Sigmoid colon (tissue), 7 donors: ENCODE measurements around the gene PTPRB. TPM values are rescaled to one million over a fixed set of nuclear protein-coding genes. Genes with fewer than 3 reads are reported as not detected.

ENCODE experiments used
- DNase-seq: peaks from one replicate; pipeline ENCODE4 v3.0.0-alpha.2; 2019
- H3K27ac ChIP-seq, 4 donors: fragments of 200-600 bp; sonication (generic); one replicate each; pipeline ENCODE4 v1.5.1; 2016 to 2019; ENCODE audit warnings: mild to moderate bottlenecking in 1 of 4
- H3K27me3 ChIP-seq, 3 donors: fragments of 200-600 bp; sonication (generic); one replicate each; pipeline ENCODE4 v1.5.1; 2019; ENCODE audit warnings: mild to moderate bottlenecking in 1 of 3
- H3K36me3 ChIP-seq, 4 donors: fragments of 200-600 bp; sonication (generic); one replicate each; pipeline ENCODE4 v1.5.1; 2016 to 2019
- H3K4me1 ChIP-seq, 4 donors: fragments of 200-600 bp; sonication (generic); one replicate each; pipeline ENCODE4 v1.5.1; 2017 to 2019
- H3K4me3 ChIP-seq, 4 donors: fragments of 200-600 bp; sonication (generic); one replicate each; pipeline ENCODE4 v1.5.1; 2017 to 2019; ENCODE audit warnings: mild to moderate bottlenecking in 2 of 4, moderate library complexity in 1 of 4
- H3K9me3 ChIP-seq, 4 donors: fragments of 200-600 bp in 3 of 4; sonication (generic) in 3 of 4; one replicate each; pipeline versions ENCODE4 v1.5.1 to v1.6.1; 2013 to 2019
- CTCF ChIP-seq, 4 experiments: fragments of 450-650 bp in 3 of 4; fragments of 200-600 bp in 1 of 4; IDR thresholded peaks; one replicate each; pipeline ENCODE4 v1.5.1; 2016 to 2019; ENCODE audit warnings: antibody characterized with exemption in 4 of 4, mild to moderate bottlenecking in 3 of 4, moderate library complexity in 2 of 4
- EP300 ChIP-seq, 4 donors: sonication (generic); formaldehyde crosslinking; IDR thresholded peaks; one replicate each; pipeline ENCODE4 v1.6.1; 2017; ENCODE audit warnings: antibody characterized with exemption in 4 of 4
- POLR2A ChIP-seq, 2 donors: fragments of 450-650 bp; IDR thresholded peaks; one replicate each; pipeline ENCODE4 v1.6.1; 2016; ENCODE audit warnings: antibody characterized with exemption in 2 of 2, mild to moderate bottlenecking in 2 of 2, moderate library complexity in 2 of 2
- POLR2AphosphoS5 ChIP-seq, 4 donors: sonication (generic); formaldehyde crosslinking; IDR thresholded peaks; one replicate each; pipeline ENCODE4 v1.6.1; 2017; ENCODE audit warnings: antibody characterized with exemption in 4 of 4
- WGBS, 2 donors: extraction: QIAGEN DNeasy Blood & Tissue Kit; methylation state at CpG; one replicate each; pipeline ENCODE4 v1.1.7; 2013; 5-methylcytosine and 5-hydroxymethylcytosine counted together
- intact Hi-C: fragments of 100-400 bp; cut with DNase I; formaldehyde crosslinking; loops from one replicate; pipeline ENCODE4 v1.15.1; 2023
- polyA plus RNA-seq, 3 donors: library from polyadenylated mRNA; stranded (reverse); fragments of 200-250 nt; gene quantifications; one replicate each; pipeline ENCODE4 v1.2.3, GENCODE V29; 2013
- total RNA-seq, 4 donors: library from RNA; depleted of rRNA; stranded (reverse); fragments of >200 nt; gene quantifications; one replicate each; pipeline ENCODE4 v1.1.0, GENCODE V29; 2016
- donor health status: healthy with polysubstance abuse.
- donor health status: Bipolar disorder and iron deficiency.
- donor health status: healthy.

PTPRB gene
- total and polyA plus RNA-seq, 7 donors = 1.6 to 31.9 (median 15.8) TPM

- TF ChIP-seq POLR2A (IDR thresholded peaks at IDR 0.05) (no peak), EP300 (IDR thresholded peaks at IDR 0.05) (no peak), POLR2AphosphoS5 (IDR thresholded peaks at IDR 0.05) (no peak), CTCF (IDR thresholded peaks at IDR 0.05) (no peak)
- intact Hi-C loops = no loop called here
- Histone ChIP-seq H3K27ac (no peak overlapping the region), H3K4me1 (peaks cover 0 to 13% (median 6%) of the 10 kb centered on the region in 4 donors), H3K4me3 (peak overlapping the region in 2 of 4 donors; percentile 1 to 8), H3K36me3 (no peaks in the 10 kb centered on the region), H3K9me3 (no peaks in the 10 kb centered on the region), H3K27me3 (peaks cover 0 to 41% (median 9%) of the 10 kb centered on the region in 3 donors)
- no peak for DNase-seq
Measured at GRCh38 chr12:70607107-70607506, 30.1 kb downstream of the PTPRB start.

GRCh38 chr12:70605976-70606375 lies 31.3 kb downstream of the PTPRB start:
- TF ChIP-seq EP300 (IDR thresholded peaks at IDR 0.05) (no peak), POLR2AphosphoS5 (IDR thresholded peaks at IDR 0.05) (no peak), CTCF (IDR thresholded peaks at IDR 0.05) (no peak), POLR2A (IDR thresholded peaks at IDR 0.05) (no peak)
- WGBS, 2 donors = 47 to 85% methylated on average over 5 of the region's 5 CpGs
- no peaks in the 10 kb centered on the region for H3K36me3 ChIP-seq
- peaks cover 0 to 41% (median 9%) of the 10 kb centered on the region in 3 donors for H3K27me3 ChIP-seq
- no peak overlapping the region for H3K27ac ChIP-seq
- intact Hi-C loops = no loop called here
- peak overlapping the region in 1 of 4 donors; percentile 23 for H3K4me3 ChIP-seq
- no peak for DNase-seq
- H3K9me3 ChIP-seq = no peaks in the 10 kb centered on the region
- H3K4me1 ChIP-seq = peaks cover 0 to 13% (median 6%) of the 10 kb centered on the region in 4 donors

GRCh38 chr12:70604662-70605061 lies 32.6 kb downstream of the PTPRB start:
- Histone ChIP-seq H3K27ac (no peak overlapping the region), H3K27me3 (peaks cover 0 to 30% (median 4%) of the 10 kb centered on the region in 3 donors), H3K9me3 (no peaks in the 10 kb centered on the region), H3K4me3 (no peak overlapping the region), H3K4me1 (peaks cover 0 to 9% (median 5%) of the 10 kb centered on the region in 4 donors), H3K36me3 (no peaks in the 10 kb centered on the region)
- DNase-seq = no peak
- TF ChIP-seq POLR2A (IDR thresholded peaks at IDR 0.05) (no peak), POLR2AphosphoS5 (IDR thresholded peaks at IDR 0.05) (no peak), CTCF (IDR thresholded peaks at IDR 0.05) (no peak), EP300 (IDR thresholded peaks at IDR 0.05) (no peak)
- intact Hi-C loops = no loop called here
- 95 to 96% methylated on average over 4 of the region's 4 CpGs for WGBS, 2 donors

GRCh38 chr12:70603044-70603443 lies 34.2 kb downstream of the PTPRB start:
- WGBS, 2 donors = 41 to 88% methylated on average over 1 of the region's 1 CpG
- intact Hi-C loops = no loop called here
- no peak overlapping the region for H3K4me3 ChIP-seq
- peaks cover 0 to 15% (median 0%) of the 10 kb centered on the region in 3 donors for H3K27me3 ChIP-seq
- no peak for TF ChIP-seq POLR2AphosphoS5 (IDR thresholded peaks at IDR 0.05)
- no peak for TF ChIP-seq EP300 (IDR thresholded peaks at IDR 0.05)
- no peak for TF ChIP-seq POLR2A (IDR thresholded peaks at IDR 0.05)
- no peak for TF ChIP-seq CTCF (IDR thresholded peaks at IDR 0.05)
- no peaks in the 10 kb centered on the region for H3K36me3 ChIP-seq
- no peaks in the 10 kb centered on the region for H3K9me3 ChIP-seq
- H3K27ac ChIP-seq = no peak overlapping the region
- no peak for DNase-seq
- no peaks in the 10 kb centered on the region for H3K4me1 ChIP-seq
